Lower leg skin (tissue), 4 donors: ENCODE measurements around the gene USP48. TPM values are rescaled to one million over a fixed set of nuclear protein-coding genes. Genes with fewer than 3 reads are reported as not detected.

Experiments used
- DNase-seq, 2 donors: peaks; one replicate each; pipeline ENCODE4 v3.0.0-alpha.2; 2019; ENCODE audit warnings: low spot score in 2 of 2
- H3K4me3 ChIP-seq: fragments of 200-600 bp; sonication (generic); 2 replicates; pipeline ENCODE4 v1.5.1; 2017; ENCODE audit warnings: mild to moderate bottlenecking, low read depth; ENCODE audit not compliant: poor library complexity, severe bottlenecking
- CTCF ChIP-seq, 3 donors: fragments of 450-650 bp; IDR thresholded peaks; one replicate each; pipeline ENCODE4 v1.5.1; 2016; ENCODE audit warnings: antibody characterized with exemption in 3 of 3, mild to moderate bottlenecking in 3 of 3, moderate library complexity in 2 of 3
- POLR2A ChIP-seq, 2 donors: fragments of 450-650 bp; IDR thresholded peaks; one replicate each; pipeline ENCODE4 v1.6.1; 2016 to 2017; ENCODE audit warnings: antibody characterized with exemption in 2 of 2, mild to moderate bottlenecking in 1 of 2, moderate library complexity in 1 of 2
- WGBS, 2 donors: methylation state at CpG; one replicate each; pipeline ENCODE4 v1.1.5; 2018; 5-methylcytosine and 5-hydroxymethylcytosine counted together
- intact Hi-C: fragments of 100-400 bp; cut with DNase I; formaldehyde crosslinking; loops from one replicate; pipeline ENCODE4 v1.15.0; 2023; ENCODE audit warnings: low total_unique reads
- total RNA-seq, 4 donors: library from RNA; depleted of rRNA; stranded (reverse); fragments of >200 nt; gene quantifications; one replicate each; pipeline ENCODE4 v1.1.0, GENCODE V29; 2016

Gene USP48
- total RNA-seq, 4 donors from 2014 or later: 26.9 to 38.1 (median 31.5) TPM

- 76 to 81% methylated on average over 1 of the region's 1 CpG for WGBS, 2 donors
- TF ChIP-seq POLR2A (IDR thresholded peaks at IDR 0.05) (no peak), CTCF (IDR thresholded peaks at IDR 0.05) (no peak)
- DNase-seq: no peak
- intact Hi-C loops: no loop called here
- H3K4me3 ChIP-seq: no peak overlapping the region
Measured at GRCh38 chr1:21725748-21726392, 57.1 kb downstream of the USP48 start.

- H3K4me3 ChIP-seq: no peak overlapping the region
- intact Hi-C loops: no loop called here
- DNase-seq: no peak
- TF ChIP-seq POLR2A (IDR thresholded peaks at IDR 0.05) (no peak), CTCF (IDR thresholded peaks at IDR 0.05) (no peak)
- WGBS, 2 donors: 95 to 96% methylated on average over 3 of the region's 3 CpGs
Measured at GRCh38 chr1:21724570-21724969, 58.4 kb downstream of the USP48 start.

- 91 to 95% methylated on average over 4 of the region's 4 CpGs for WGBS, 2 donors
- TF ChIP-seq CTCF (IDR thresholded peaks at IDR 0.05): no peak
- no peak for TF ChIP-seq POLR2A (IDR thresholded peaks at IDR 0.05)
- H3K4me3 ChIP-seq: no peak overlapping the region
- no peak for DNase-seq
- intact Hi-C loops: no loop called here
Measured at GRCh38 chr1:21724098-21724497, 58.9 kb downstream of the USP48 start.

GRCh38 chr1:21721295-21721985, 61.5 kb downstream of the USP48 start:
- intact Hi-C loops: no loop called here
- TF ChIP-seq CTCF (IDR thresholded peaks at IDR 0.05) (no peak), POLR2A (IDR thresholded peaks at IDR 0.05) (no peak)
- H3K4me3 ChIP-seq: no peak overlapping the region
- 71 to 72% methylated on average over 7 of the region's 7 CpGs for WGBS, 2 donors
- DNase-seq: no peak

- H3K4me3 ChIP-seq: no peak overlapping the region
- DNase-seq: no peak
- TF ChIP-seq CTCF (IDR thresholded peaks at IDR 0.05) (no peak), POLR2A (IDR thresholded peaks at IDR 0.05) (no peak)
- intact Hi-C loops: no loop called here
- WGBS, 2 donors: 78 to 81% methylated on average over 2 of the region's 2 CpGs
Measured at GRCh38 chr1:21716169-21716568, 66.8 kb downstream of the USP48 start.
